Esophagus muscularis mucosa (tissue), 4 donors: Measurements from ENCODE around the gene GPRIN3.

Source experiments
- EP300 ChIP-seq: sonication (generic); formaldehyde crosslinking; IDR thresholded peaks from one replicate; pipeline ENCODE4 v1.6.1; 2017; ENCODE audit warnings: antibody characterized with exemption
- POLR2A ChIP-seq: fragments of 450-650 bp; IDR thresholded peaks from one replicate; pipeline ENCODE4 v1.6.1; 2017; ENCODE audit warnings: antibody characterized with exemption, moderate library complexity, mild to moderate bottlenecking, low read depth
- POLR2AphosphoS5 ChIP-seq, 2 donors: sonication (generic); formaldehyde crosslinking; IDR thresholded peaks; one replicate each; pipeline ENCODE4 v1.6.1; 2017; ENCODE audit warnings: antibody characterized with exemption in 2 of 2
- TF ChIP-seq, protein P1 (sequence below), 3 experiments: fragments of 200-600 bp in 2 of 3; fragments of 450-650 bp in 1 of 3; sonication (generic) in 2 of 3; IDR thresholded peaks; one replicate each; pipeline ENCODE4 v1.5.1; 2017 to 2019; ENCODE audit warnings: antibody characterized with exemption in 3 of 3, mild to moderate bottlenecking in 2 of 3, moderate library complexity in 1 of 3

DNA sequence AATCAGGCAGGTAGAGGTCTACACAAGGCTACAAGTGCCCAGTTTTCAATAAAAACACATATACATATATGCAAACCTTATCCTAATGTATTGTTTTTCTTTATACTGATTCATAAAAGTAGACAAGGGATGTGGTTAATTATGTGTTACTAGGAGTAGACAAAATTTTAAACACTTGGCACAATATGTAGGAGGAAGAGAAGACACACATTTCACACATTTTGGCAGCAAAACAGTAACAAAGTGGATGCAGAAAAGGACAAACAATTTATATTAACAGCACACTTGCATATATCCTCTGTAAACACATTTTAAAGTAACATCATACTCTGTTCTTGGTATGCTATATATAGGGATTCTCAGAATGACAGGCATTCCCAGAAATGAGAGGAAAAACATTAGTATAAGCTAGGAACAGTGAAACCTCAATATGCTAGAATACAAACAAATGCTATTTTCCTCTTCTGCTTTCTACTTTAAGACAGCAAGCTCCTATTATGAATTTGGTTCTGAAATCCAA lies 63.8 kb downstream of the GPRIN3 start:
- TF ChIP-seq, protein P1, sequence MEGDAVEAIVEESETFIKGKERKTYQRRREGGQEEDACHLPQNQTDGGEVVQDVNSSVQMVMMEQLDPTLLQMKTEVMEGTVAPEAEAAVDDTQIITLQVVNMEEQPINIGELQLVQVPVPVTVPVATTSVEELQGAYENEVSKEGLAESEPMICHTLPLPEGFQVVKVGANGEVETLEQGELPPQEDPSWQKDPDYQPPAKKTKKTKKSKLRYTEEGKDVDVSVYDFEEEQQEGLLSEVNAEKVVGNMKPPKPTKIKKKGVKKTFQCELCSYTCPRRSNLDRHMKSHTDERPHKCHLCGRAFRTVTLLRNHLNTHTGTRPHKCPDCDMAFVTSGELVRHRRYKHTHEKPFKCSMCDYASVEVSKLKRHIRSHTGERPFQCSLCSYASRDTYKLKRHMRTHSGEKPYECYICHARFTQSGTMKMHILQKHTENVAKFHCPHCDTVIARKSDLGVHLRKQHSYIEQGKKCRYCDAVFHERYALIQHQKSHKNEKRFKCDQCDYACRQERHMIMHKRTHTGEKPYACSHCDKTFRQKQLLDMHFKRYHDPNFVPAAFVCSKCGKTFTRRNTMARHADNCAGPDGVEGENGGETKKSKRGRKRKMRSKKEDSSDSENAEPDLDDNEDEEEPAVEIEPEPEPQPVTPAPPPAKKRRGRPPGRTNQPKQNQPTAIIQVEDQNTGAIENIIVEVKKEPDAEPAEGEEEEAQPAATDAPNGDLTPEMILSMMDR (IDR thresholded peaks at IDR 0.05): no peak
- no peak for TF ChIP-seq POLR2A
- TF ChIP-seq POLR2AphosphoS5 (IDR thresholded peaks at IDR 0.05): no peak
- no peak for TF ChIP-seq EP300
